ENCODE data around the gene ADCK2. TPM values are rescaled to one million over a fixed set of nuclear protein-coding genes. Genes with fewer than 3 reads are reported as not detected.
A peak's percentile ranks its signal among the peaks of the same experiment; 100 is the strongest.
"Not testable (repeated sequence)": the region's sequence is repeated elsewhere in the genome, so short reads cannot be mapped to it uniquely, and the experiment has no call there.

Gene ADCK2
- total RNA-seq, 2 experiments from 2014 or later: 23.4 to 23.9 TPM

- CTCF ChIA-PET: no interaction called here
- Mint-ChIP-seq H3K27ac (no peak overlapping the region), H3K9me3 (no peaks in the 10 kb centered on the region), H3K4me1 (peaks cover 10% of the 10 kb centered on the region), H3K27me3 (peaks cover 60% of the 10 kb centered on the region), H3K36me3 (ENCODE audit: low read depth) (no peaks in the 10 kb centered on the region), H3K4me3 (peak overlapping the region; percentile 69)
- no peak for DNase-seq
- POLR2A ChIA-PET: no interaction called here
Measured at GRCh38 chr7:140639366-140640053, 33.2 kb upstream of the ADCK2 start.

GRCh38 chr7:140640060-140640637, 32.6 kb upstream of the ADCK2 start:
- Mint-ChIP-seq H3K36me3 (ENCODE audit: low read depth) (no peaks in the 10 kb centered on the region), H3K4me1 (peaks cover 10% of the 10 kb centered on the region), H3K4me3 (peak overlapping the region; percentile 69), H3K27me3 (peaks cover 61% of the 10 kb centered on the region), H3K27ac (no peak overlapping the region), H3K9me3 (no peaks in the 10 kb centered on the region)
- DNase-seq: no peak
- ChIA-PET CTCF (no interaction called here), POLR2A (no interaction called here)

GRCh38 chr7:140640727-140641523, 31.8 kb upstream of the ADCK2 start, which contains the start of gene DENND2A:
Gene DENND2A (minus strand): TSS chr7:140640813. CDS start chr7:140602397, 38,416 bp downstream.
- peaks cover 59% of the 10 kb centered on the region for H3K27me3 Mint-ChIP-seq
- H3K4me3 Mint-ChIP-seq: peak within 1 kb of the TSS; percentile 69
- CTCF ChIA-PET: no interaction called here
- no peak within 1 kb of the TSS for H3K27ac Mint-ChIP-seq
- POLR2A ChIA-PET: no interaction called here
- peaks cover 10% of the 10 kb centered on the region for H3K4me1 Mint-ChIP-seq
- no peaks in the 10 kb centered on the region for H3K9me3 Mint-ChIP-seq
- DNase-seq: no peak
- no peaks in the 10 kb centered on the region for H3K36me3 Mint-ChIP-seq (ENCODE audit: low read depth)

- ChIA-PET POLR2A (no interaction called here), CTCF (interaction anchor here (0.6 to 0.8 kb wide), 3 partner anchors 11 to 429 kb away, joined by 3 to 4 read pairs (median 3); no protein-coding TSS in a partner anchor)
- Mint-ChIP-seq H3K36me3 (ENCODE audit: low read depth) (no peaks in the 10 kb centered on the region), H3K4me3 (no peak overlapping the region), H3K27me3 (peaks cover 58% of the 10 kb centered on the region), H3K27ac (no peak overlapping the region), H3K4me1 (peaks cover 10% of the 10 kb centered on the region), H3K9me3 (no peaks in the 10 kb centered on the region)
- DNase-seq: no peak
Measured at GRCh38 chr7:140641524-140642195, 31.1 kb upstream of the ADCK2 start.

GRCh38 chr7:140643416-140643815, 29.3 kb upstream of the ADCK2 start:
- ChIA-PET CTCF (no interaction called here), POLR2A (no interaction called here)
- Mint-ChIP-seq H3K4me1 (peaks cover 14% of the 10 kb centered on the region), H3K9me3 (no peaks in the 10 kb centered on the region), H3K27me3 (peaks cover 52% of the 10 kb centered on the region), H3K36me3 (ENCODE audit: low read depth) (no peaks in the 10 kb centered on the region), H3K4me3 (no peak overlapping the region), H3K27ac (no peak overlapping the region)
- no peak for DNase-seq

GRCh38 chr7:140644761-140645160, 28.0 kb upstream of the ADCK2 start:
- H3K27ac Mint-ChIP-seq; CTCF ChIA-PET; POLR2A ChIA-PET; H3K4me1 Mint-ChIP-seq; DNase-seq; H3K9me3 Mint-ChIP-seq; H3K4me3 Mint-ChIP-seq; H3K36me3 Mint-ChIP-seq (ENCODE audit: low read depth): not testable (repeated sequence)
- peaks cover 39% of the 10 kb centered on the region for H3K27me3 Mint-ChIP-seq

GRCh38 chr7:140645166-140645900, 27.4 kb upstream of the ADCK2 start:
- CTCF ChIA-PET: interaction anchor here (0.7 kb wide), 1 partner anchor 10 kb away, joined by 3 read pairs; no protein-coding TSS in a partner anchor

GRCh38 chr7:140646931-140647647, 25.7 kb upstream of the ADCK2 start:
- no peak overlapping the region for H3K4me3 Mint-ChIP-seq
- no peaks in the 10 kb centered on the region for H3K36me3 Mint-ChIP-seq (ENCODE audit: low read depth)
- CTCF ChIA-PET: interaction anchor here (0.7 to 1.5 kb wide), 3 partner anchors 9 to 802 kb away, joined by 3 to 10 read pairs (median 3); no protein-coding TSS in a partner anchor
- peaks cover 24% of the 10 kb centered on the region for H3K27me3 Mint-ChIP-seq
- POLR2A ChIA-PET: no interaction called here
- peak; percentile 32 for DNase-seq
- H3K4me1 Mint-ChIP-seq: peaks cover 5% of the 10 kb centered on the region
- H3K9me3 Mint-ChIP-seq: no peaks in the 10 kb centered on the region
- H3K27ac Mint-ChIP-seq: no peak overlapping the region

More at GRCh38 chr7:140645166-140645900, 27.4 kb upstream of the ADCK2 start:
- Mint-ChIP-seq H3K4me3 (no peak overlapping the region), H3K27me3 (peaks cover 34% of the 10 kb centered on the region), H3K4me1 (peaks cover 5% of the 10 kb centered on the region), H3K9me3 (no peaks in the 10 kb centered on the region), H3K27ac (no peak overlapping the region), H3K36me3 (ENCODE audit: low read depth) (no peaks in the 10 kb centered on the region)
- POLR2A ChIA-PET: no interaction called here
- peak; percentile 22 for DNase-seq

GRCh38 chr7:140649556-140650205, 23.1 kb upstream of the ADCK2 start:
- H3K36me3 Mint-ChIP-seq (ENCODE audit: low read depth): no peaks in the 10 kb centered on the region
- H3K27me3 Mint-ChIP-seq: peaks cover 12% of the 10 kb centered on the region
- H3K9me3 Mint-ChIP-seq: no peaks in the 10 kb centered on the region
- ChIA-PET POLR2A (no interaction called here), CTCF (no interaction called here)
- no peak overlapping the region for H3K27ac Mint-ChIP-seq
- H3K4me1 Mint-ChIP-seq: peaks cover 6% of the 10 kb centered on the region
- no peak overlapping the region for H3K4me3 Mint-ChIP-seq
- no peak for DNase-seq

GRCh38 chr7:140650367-140650766, 22.4 kb upstream of the ADCK2 start:
- no peak for DNase-seq
- Mint-ChIP-seq H3K9me3 (no peaks in the 10 kb centered on the region), H3K4me1 (peaks cover 6% of the 10 kb centered on the region), H3K36me3 (ENCODE audit: low read depth) (no peaks in the 10 kb centered on the region), H3K4me3 (no peak overlapping the region), H3K27me3 (peaks cover 12% of the 10 kb centered on the region), H3K27ac (no peak overlapping the region)
- ChIA-PET CTCF (interaction anchor here (0.5 kb wide), 1 partner anchor 205 kb away, joined by 6 read pairs; no protein-coding TSS in a partner anchor), POLR2A (no interaction called here)

GRCh38 chr7:140653319-140654108, 19.2 kb upstream of the ADCK2 start:
- POLR2A ChIA-PET: no interaction called here
- CTCF ChIA-PET: interaction anchor here (0.9 to 3.3 kb wide), 8 partner anchors 16 to 177 kb away, joined by 3 to 19 read pairs (median 4); no protein-coding TSS in a partner anchor
- H3K9me3 Mint-ChIP-seq: no peaks in the 10 kb centered on the region
- H3K36me3 Mint-ChIP-seq (ENCODE audit: low read depth): no peaks in the 10 kb centered on the region
- DNase-seq: peak; percentile 30
- no peak overlapping the region for H3K27ac Mint-ChIP-seq
- peaks cover 14% of the 10 kb centered on the region for H3K4me1 Mint-ChIP-seq
- peaks cover 18% of the 10 kb centered on the region for H3K27me3 Mint-ChIP-seq
- no peak overlapping the region for H3K4me3 Mint-ChIP-seq

Data from activated CD4-positive, alpha-beta memory T cell treated with anti-CD3 and anti-CD28 coated beads, Interleukin-2, amount 10 ng/mL, durations not matched to agents 7 days and 5 days (primary cell).